GM21723 (cell line): Measurements from ENCODE around the gene ATF4.
A peak's percentile ranks its signal among the peaks of the same experiment; 100 is the strongest.
"Not testable (repeated sequence)": the region's sequence is repeated elsewhere in the genome, so short reads cannot be mapped to it uniquely, and the experiment has no call there.

Experiments used
- ATAC-seq: cut with Tn5 transposase; IDR thresholded peaks from one replicate; pipeline ENCODE4 v1.9.1; 2021; ENCODE audit warnings: mild to moderate bottlenecking, moderate library complexity; ENCODE audit not compliant: unreplicated experiment

The ATF4 gene

DNA sequence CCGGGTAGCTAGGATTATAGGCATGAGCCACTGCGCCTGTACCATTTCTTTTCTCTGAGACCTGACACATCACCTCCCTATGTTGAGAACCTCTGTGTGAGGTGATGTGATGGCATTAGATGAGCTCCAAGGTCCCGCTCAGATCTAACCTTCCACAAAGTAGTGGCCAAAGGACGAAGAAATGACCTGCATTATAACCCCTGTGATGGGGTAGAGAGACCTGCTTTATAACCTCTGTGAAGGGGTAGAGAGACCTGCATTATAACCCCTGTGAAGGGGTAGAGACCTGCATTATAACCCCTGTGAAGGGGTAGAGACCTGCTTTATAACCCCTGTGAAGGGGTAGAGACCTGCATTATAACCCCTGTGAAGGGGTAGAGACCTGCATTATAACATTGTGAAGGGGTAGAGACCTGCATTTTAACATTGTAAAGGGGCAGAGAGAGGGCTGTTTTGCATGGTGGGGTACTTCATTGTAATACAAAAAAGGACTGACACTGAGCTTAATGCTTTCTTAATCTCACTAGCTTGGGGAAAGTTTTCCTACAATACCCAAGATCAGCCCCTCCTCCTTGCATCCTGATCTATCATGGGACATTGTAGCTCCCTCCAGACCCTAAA, 9.7 kb upstream of the ATF4 start:
- no peak for ATAC-seq

DNA sequence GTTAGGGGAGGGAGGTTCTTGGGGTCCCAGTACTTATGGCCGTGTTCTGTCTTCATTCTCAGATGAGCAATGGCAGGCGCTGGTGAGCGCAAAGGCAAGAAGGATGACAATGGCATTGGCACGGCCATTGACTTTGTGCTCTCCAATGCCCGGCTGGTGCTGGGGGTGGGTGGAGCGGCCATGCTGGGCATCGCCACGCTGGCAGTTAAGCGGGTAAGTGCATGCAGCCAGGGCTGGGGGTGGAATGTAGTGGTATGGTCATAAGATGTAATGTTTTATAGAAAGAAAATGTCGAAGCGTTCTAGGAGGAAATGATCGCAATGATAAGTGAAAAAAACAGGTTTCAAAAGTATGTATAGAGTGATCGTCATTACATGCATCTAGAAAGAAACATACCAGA, 9.1 kb upstream of the ATF4 start:
- ATAC-seq = no peak

DNA sequence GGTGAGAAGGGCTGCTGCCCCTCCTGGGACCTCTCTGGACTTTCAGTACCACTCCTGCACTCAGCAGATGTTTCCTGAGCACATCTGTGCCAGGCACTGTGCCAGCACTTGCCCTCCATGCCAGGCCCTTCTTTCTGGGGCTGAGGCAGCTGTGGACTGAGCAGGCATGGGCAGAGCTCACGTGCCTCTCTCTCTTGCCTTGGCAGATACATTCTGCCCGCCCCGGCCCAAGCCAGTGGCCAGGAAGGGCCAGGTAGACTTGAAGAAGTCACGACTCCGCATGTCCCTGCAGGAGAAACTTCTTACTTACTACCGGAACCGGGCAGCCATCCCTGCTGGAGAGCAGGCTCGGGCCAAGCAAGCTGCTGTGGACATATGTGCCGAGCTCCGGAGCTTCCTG, 8.3 kb upstream of the ATF4 start:
- ATAC-seq = no peak

DNA sequence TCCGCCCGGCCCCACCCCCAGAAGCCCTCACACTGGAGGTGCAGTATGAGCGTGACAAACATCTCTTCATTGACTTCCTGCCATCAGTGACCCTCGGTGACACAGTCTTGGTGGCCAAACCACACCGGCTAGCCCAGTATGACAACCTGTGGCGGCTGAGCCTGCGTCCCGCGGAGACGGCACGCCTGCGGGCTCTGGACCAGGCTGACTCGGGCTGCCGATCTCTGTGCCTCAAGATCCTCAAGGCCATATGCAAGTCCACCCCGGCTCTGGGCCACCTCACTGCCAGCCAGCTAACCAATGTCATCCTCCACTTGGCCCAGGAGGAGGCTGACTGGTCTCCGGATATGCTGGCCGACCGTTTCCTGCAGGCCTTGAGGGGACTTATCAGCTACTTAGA, 6.6 kb upstream of the ATF4 start:
- ATAC-seq = no peak

DNA sequence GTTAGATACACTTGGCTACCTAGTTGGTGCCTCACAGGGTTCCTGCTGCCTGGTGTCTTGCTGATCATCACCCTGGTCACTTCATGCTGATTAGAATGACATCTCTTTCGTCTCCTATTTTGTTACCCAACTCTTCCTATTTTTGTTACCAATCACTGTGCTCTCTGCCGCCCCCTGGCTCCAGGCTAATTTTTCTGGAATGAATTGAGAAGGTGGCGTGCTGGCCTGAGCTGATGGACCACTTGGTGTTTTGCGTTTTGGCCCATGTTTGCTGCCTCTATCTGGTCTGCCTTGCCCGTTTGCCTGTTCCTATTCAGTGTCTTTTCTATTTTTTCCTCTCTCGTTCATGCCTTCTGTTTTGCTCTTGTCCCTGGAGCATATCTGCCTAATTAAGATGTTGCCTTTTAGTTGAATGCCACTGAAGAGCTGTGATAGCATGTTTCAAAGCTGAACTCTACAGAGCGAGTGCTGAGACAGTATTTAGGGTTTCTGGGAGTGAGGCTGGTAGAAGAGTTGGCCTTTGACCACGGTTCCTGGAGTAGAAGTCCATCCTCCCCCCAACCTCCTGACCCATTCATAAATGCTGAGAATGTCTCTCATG, 5.9 kb upstream of the ATF4 start:
- no peak for ATAC-seq

DNA sequence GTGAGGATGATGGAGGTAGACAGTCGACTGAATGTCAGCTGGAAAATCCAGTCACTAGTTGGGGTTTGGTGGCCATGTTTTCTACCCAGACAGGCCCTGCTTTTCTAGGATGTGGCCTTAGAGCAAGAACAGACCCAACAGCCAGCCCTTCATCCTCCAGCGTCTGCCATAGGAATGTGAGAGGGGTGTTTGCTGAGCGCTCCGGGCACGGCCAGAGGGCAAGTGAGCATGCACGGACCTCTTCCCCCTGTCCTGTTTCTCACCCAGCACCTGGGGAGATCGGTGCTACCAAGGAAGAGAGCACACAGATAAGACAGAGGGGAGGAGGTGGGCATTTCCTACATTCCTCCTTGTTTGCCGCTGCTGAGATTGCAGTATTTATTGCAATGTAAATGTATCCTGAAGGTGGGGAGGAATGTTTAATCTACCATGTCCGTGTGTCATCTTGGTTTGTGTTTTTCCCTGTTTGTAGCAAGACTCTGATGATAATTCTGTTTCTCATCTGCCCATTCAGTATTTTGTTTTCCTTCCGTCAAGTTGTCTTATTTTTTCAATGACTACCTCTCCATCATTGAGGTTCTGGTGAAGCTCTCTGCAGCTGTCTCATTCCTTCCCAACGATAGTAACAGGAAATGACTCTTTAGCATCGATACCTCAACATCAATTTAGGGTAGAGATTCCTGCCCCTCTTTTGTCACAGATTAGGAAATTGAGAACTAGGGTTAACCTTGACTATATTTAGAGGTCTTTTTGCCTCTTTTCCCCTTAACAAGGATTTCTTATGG, 4.9 kb upstream of the ATF4 start:
- no peak for ATAC-seq

DNA sequence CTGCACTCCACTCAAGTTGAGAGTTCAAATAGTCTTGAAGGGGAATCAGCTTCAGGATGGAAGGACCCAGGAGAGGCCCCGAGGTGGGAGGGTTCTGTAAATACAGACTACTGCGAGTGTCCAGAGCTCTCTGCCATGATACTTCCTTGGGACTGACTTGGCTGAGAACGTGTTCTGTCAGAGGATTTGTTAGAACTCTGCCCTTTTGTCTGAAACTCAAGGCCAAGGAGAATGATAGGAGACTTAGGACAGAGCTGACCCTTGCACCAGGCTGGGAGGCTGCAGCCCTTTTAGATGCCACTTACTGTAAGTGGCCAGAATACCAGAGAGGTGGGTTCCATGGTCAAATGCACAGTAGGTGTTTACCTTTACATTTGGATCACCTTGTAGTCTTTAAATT, 2.9 kb upstream of the ATF4 start:
- ATAC-seq = no peak

DNA sequence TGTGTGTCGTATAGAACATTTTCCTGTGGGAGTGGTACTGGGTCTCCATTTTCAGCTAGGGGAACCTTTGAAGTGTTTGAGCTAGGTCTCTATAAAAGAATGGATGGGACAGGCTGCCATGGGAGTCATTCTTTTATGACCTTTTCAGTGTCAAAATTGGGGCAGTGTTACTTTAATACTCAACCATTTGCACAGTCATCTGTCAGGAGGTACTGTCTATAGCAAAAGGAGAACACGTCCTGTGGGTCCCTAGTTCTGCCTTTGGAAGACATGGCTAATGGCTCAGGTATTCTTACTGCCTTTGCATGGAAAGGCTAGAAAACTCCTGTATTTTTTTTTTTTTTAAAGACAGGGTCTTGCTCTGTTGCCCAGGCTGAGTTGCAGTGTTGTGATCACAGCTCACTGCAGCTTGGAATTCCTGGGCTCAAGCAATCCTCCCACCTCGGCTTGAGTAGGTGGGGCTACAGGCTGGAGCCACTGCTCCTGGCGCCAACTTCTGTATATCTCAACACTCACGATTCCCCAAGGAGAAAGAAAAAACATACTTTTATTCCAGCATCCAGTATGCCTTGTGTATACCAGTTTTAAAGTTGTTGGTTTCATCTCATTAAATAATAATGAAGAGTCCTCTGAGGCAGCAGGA, 2.1 kb upstream of the ATF4 start:
- no peak for ATAC-seq

DNA sequence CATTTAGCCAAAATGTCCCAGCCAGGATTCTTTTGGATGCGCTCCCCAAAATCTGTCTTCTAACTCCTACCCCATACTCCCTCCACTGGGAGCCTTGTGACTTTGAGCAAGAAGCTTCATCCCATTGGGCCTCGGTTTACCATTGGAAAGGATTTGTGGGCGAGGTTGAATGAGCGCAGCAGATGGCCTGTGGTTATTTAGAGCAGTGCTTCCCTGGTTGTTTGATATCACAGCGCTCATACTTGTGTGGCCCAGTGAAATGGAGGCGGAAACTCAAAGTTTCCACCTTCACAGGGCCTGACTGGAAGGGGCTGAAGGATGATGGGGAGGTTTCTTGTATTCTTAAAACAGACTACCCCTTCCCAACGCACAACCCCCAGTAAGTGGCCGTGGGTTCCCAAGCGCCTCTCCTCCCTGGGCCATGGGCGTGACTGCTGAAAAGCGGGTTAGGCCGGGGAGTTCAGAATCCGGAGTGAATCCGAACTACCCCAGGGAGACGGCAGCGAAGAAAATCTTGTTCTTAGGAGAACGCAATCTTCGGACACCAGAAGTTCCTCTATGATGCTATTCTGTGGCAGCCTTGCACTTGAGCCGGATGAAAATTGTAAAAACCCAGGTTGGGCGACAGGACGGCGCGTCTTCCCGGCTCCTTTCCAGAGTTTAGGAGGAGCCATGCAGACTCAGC, 1.2 kb upstream of the ATF4 start:
- ATAC-seq = no peak

DNA sequence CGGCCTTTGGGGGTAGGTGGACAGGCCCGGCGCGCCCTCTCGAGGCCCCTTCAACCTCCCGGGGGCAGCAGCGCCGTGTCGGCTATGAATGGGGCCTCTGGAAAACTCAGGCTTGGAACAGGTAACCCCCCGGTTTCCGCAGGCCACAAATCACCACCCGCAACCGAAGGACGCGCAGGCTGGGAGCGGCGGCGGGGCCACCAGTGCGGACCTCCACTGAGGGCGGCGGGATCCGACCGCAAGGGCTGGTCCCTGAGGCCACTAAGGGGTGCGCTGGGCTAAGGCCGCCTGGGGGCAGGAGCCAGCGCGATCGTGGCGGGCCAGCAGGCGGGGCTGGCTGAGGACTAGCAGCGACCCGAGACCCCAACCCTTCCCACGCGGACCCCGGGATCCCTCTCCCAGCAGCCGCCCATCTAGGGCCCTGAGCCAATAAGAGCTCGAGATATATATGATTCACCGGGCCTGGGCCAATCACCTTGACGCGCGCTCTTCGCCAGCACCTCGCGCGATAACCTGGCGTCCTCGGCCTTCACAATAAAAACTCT, 609 bp upstream of the ATF4 start:
- peak; percentile 71 for ATAC-seq

DNA sequence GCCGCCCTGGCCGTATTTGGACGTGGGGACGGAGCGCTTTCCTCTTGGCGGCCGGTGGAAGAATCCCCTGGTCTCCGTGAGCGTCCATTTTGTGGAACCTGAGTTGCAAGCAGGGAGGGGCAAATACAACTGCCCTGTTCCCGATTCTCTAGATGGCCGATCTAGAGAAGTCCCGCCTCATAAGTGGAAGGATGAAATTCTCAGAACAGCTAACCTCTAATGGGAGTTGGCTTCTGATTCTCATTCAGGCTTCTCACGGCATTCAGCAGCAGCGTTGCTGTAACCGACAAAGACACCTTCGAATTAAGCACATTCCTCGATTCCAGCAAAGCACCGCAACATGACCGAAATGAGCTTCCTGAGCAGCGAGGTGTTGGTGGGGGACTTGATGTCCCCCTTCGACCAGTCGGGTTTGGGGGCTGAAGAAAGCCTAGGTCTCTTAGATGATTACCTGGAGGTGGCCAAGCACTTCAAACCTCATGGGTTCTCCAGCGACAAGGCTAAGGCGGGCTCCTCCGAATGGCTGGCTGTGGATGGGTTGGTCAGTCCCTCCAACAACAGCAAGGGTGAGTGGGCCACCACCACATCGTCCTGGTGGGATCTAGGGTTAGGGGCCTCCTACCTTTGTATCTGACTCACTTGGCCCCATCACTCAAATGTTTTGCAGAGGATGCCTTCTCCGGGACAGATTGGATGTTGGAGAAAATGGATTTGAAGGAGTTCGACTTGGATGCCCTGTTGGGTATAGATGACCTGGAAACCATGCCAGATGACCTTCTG, 934 bp downstream of the ATF4 start:
- ATAC-seq = peak; percentile 28

DNA sequence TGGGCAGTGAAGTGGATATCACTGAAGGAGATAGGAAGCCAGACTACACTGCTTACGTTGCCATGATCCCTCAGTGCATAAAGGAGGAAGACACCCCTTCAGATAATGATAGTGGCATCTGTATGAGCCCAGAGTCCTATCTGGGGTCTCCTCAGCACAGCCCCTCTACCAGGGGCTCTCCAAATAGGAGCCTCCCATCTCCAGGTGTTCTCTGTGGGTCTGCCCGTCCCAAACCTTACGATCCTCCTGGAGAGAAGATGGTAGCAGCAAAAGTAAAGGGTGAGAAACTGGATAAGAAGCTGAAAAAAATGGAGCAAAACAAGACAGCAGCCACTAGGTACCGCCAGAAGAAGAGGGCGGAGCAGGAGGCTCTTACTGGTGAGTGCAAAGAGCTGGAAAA, 1.7 kb downstream of the ATF4 start:
- ATAC-seq = not testable (repeated sequence)

DNA sequence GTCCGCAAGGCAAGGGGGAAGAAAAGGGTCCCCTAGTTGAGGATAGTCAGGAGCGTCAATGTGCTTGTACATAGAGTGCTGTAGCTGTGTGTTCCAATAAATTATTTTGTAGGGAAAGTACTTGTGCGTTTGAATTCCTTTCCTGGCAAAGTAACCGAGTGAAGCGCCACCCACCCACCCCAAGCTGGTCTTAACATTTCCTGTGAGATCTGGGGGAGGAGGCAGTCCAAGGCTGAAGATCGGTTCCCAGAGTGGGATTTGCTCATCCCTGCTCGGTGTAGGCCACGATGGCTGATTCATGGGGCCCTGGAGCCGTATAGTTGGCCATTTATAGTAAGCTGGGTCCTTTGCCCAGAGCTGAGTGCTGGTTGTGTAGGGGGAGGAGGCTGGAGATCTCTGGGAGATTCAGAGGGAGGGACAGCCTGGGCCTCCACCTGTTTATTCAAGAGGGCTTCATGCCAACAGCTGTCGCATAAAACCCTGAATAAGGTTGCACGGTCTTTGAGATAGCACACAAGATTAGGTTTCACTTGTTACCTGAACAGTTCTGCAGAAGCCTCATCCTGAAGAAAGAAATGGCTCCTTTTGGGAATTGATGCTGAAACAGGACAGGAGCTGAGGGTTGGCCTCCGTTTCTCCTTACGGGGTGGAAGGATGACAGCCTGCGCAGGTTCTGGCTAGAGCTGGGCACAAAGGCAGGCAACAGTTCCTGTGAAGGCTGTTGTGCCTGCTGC, 2.4 kb downstream of the ATF4 start:
- no peak for ATAC-seq

DNA sequence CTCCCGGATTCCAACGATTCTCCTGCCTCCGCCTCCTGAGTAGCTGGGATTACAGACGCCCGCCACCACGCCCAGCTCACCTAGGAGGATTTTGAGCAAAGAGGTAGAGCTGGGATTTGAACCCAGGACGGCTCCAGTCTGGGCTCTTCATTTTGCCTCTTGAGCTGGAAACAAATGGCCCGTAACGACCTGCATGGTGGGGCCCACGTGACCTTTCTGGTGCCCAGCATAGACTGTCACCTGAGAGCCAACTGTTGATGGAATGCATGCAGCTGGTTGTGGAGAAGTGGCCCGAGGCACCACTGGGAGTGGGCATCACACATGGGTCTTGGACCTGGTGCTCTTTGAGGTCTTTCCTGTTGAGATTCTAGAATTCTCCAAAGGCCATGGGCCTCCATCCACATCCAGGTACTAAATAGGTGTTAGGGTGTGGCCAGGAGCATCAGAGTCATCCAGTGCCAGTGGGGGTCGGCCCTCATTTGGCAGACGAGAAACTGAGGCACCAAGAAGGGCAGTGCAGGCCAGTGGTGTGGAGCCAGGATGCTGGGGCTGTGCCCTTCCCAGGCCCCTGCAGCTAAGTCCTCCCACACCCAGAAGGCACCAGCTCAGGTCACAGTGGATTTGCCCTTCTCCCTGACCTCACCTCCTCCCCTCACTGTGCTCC, 3.9 kb downstream of the ATF4 start:
- no peak for ATAC-seq

DNA sequence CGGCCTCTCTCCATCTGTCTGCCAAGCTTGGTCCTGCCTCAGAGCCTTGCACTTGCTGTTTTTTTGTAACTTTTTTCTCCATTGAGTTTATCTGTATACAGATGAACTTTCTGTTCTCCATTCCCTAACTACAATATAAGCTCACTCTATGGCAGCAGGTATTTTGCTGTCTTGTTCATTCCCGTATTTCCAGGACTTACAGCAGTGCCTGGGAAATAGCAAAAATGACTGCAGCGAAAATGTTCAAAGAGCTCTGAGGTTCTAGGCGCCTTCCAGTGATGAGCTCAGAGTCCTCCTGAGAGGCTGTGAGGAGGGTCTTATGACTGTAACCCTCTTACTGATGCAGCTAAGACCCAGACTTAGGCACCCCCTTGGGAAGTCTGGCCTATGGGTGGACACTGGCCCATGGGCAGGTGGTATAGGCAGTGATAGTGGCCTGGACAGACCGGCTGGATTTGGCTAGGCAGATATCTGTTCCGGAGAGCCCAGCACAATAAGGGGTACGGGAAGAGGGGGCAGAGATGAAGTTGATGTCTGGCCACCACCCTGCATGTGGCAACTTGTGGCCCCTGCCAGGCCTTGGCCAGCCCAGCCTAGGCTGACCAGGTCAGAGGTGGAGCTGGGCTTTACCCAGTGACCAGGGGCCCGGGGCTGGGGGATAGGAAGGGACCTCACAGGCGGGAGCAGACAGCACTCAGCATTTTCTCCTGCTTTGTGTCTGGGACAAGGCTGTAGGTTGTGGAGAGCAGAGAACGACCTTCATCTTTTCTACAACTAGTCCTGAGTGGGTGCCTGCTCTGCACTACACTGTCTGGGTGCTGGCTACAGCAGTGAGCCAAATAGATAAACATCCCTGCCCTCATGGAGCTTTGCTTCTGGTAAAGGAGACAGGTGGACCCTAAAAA, 4.6 kb downstream of the ATF4 start:
- ATAC-seq = no peak

DNA sequence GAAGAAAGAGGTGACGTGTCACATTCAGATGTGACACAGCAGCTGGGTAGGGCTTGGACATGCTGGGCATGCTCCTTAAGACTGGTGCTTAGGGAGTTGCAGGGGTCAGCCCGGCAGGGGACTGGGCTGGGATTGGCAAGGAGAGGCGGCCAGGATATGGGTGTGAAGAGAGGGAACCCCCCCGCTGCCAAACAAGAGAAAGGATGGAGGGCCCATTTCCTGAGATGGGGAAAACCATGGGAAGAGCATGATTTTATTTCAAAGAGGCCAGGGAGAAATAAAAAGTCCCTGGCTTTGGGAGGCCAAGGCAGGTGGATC, 5.3 kb downstream of the ATF4 start:
- ATAC-seq = no peak

DNA sequence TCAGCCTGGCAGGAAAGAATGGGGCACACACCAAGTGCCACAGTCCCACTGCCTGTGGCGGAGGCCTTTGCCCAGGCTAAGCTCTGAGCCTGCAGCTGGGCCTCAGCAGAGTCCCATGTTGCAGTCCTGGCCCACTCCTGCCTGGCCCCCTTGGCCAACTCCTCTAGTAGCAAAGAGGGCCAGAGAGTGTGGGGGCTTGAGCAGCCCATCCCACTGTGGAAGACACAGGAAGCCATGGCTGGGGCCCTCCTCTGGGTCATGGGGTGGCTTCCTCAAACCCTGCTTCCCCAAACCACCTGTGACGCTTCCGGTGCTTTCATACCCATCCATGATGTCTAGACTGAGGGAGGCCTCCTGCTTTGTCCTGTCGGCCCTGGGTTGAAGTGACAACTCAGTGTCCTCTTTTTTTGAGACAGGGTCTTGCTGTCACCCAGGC, 6.4 kb downstream of the ATF4 start:
- no peak for ATAC-seq

DNA sequence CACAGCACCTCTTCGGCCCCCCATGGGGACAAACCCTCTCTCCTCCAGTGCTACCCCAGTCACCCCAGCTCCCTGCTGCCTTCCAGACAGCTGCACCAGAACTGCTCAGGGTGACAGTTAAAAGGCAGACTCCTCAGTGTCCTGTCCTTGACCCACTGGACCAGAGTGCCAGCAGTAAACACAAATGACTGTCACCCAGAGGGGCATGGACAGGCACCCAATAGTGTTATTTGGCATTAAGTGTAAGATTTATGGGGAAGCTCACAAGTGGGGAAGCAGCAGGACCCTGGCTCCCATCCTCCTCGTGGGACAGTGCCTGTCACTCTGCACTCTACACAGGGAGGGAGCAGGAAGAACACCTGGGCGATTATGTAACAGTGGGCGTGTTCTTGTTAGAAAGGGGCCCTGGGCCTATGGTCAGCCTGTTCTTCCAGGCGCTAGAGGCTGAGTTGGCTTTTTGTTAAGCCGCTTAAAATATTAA, 7.2 kb downstream of the ATF4 start:
- ATAC-seq = no peak
